ENCODE results near the gene LARGE2.
"Not testable (repeated sequence)": the region's sequence is repeated elsewhere in the genome, so short reads cannot be mapped to it uniquely, and the experiment has no call there.

Gene LARGE2

DNA sequence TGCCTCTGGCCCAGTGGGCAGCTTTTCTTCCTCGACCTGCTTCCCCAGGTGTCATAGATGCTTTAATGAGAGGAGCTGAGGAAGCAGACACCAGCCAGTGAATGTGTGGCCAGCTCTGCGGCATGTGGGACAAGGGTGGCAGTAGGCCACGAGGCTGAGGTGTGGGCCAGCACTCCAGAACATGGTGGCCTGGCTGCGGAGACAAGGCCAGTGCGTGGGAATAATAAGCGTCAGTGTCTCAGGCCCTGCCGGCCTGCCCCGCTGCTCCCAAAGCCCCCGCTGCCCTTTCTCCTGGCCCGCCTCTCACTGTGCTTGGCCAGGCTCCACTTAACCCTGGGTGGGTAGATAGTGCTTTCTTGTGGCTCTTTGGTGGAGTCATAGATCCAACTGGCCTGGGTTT is 34.9 kb upstream of the LARGE2 start:
- no peaks in the 10 kb centered on the region for H3K27me3 ChIP-seq (ENCODE audit: insufficient read depth, low read length)
- H3K9me3 ChIP-seq (ENCODE audit: low read length): no peaks in the 10 kb centered on the region
- no peak overlapping the region for H2AFZ ChIP-seq (ENCODE audit: low read depth, low read length)
- H3K4me1 ChIP-seq (ENCODE audit: insufficient read depth, low read length): peaks cover 12% of the 10 kb centered on the region
- H3K4me3 ChIP-seq (ENCODE audit: low read length): no peak overlapping the region
- H3K36me3 ChIP-seq (ENCODE audit: insufficient read depth, low read length): no peaks in the 10 kb centered on the region

DNA sequence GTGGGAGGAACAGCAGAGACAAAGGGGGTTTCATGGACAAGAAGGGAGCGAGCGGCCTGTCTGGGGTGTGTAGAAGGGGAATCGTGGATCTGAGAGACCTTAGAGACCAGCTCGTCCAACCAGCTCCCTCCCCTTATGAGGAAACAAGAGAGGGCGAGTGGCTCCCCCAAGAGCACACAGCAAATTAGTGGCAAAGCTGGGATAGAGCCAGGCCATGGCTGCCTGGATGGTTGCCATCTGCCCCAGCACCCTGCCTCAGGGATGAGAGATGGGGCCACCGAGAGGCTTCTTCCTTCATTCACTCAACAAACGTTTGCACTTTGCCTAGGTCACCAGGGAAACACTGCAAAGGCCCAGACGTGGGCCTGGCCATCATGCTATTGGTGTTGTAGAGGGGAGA is 32.9 kb upstream of the LARGE2 start:
- Histone ChIP-seq H3K4me3 (ENCODE audit: low read length) (no peak overlapping the region), H3K27me3 (ENCODE audit: insufficient read depth, low read length) (no peaks in the 10 kb centered on the region)

DNA sequence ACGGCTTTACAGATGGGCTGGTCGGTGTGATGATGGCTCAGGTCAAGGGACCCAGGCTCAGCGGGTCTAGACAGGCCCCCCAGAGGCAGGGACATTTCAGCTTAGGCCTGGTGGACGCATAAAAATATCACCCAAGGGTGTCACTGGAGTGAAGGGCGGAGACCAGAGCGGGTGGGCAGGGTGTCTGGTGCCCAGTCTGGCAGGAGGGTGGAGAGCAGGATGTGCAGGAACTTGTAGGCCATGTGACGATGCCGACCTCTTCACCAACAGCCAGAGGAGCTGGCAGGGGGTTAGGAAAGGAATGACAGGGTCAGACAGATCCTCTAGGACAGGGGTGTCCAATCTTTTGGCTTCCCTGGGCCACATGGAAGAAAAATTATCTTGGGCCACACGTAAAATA is 32.5 kb upstream of the LARGE2 start:
- no peaks in the 10 kb centered on the region for H3K36me3 ChIP-seq (ENCODE audit: insufficient read depth, low read length)
- peaks cover 23% of the 10 kb centered on the region for H3K4me1 ChIP-seq (ENCODE audit: insufficient read depth, low read length)
- H2AFZ ChIP-seq (ENCODE audit: low read depth, low read length): no peak overlapping the region
- H3K27me3 ChIP-seq (ENCODE audit: insufficient read depth, low read length): no peaks in the 10 kb centered on the region
- no peak overlapping the region for H3K4me3 ChIP-seq (ENCODE audit: low read length)
- no peaks in the 10 kb centered on the region for H3K9me3 ChIP-seq (ENCODE audit: low read length)

More for the DNA sequence above, 32.9 kb upstream of the LARGE2 start:
- H2AFZ ChIP-seq (ENCODE audit: low read depth, low read length): no peak overlapping the region
- H3K9me3 ChIP-seq (ENCODE audit: low read length): no peaks in the 10 kb centered on the region
- H3K4me1 ChIP-seq (ENCODE audit: insufficient read depth, low read length): peaks cover 23% of the 10 kb centered on the region
- H3K36me3 ChIP-seq (ENCODE audit: insufficient read depth, low read length): no peaks in the 10 kb centered on the region

DNA sequence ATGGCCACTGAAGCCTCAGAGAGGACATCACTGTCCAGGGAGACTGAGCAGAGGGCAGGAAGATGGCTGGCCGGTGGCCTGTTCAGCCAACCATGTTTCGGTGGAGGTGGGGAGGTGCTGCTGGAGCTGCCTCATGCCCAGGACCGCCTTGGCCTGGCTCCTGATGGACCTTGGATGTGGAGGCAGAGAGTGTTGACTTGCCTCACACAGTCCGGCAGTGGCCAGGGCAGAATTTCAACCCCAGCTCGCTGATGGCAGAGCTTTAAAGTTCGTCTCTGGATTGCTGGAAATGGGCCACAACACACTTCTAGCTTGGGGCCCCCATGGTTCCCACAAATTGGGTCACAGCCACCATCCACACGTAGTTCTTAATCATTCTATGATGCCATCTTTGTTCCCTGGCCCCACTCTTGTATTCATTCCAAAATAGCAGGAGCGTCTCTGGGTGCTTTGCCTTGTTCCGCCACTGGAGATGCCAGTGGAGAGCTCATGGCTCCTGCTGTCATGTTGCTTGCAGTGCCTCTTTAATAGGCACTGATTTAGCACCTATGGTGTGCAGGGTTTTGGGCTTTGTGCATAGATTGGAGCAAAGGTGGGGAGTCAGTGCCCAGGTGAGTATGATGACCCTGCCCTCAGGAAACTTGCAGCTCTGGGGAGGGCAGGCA is 31.4 kb upstream of the LARGE2 start:
- H3K4me1 ChIP-seq (ENCODE audit: insufficient read depth, low read length): peaks cover 25% of the 10 kb centered on the region
- no peaks in the 10 kb centered on the region for H3K9me3 ChIP-seq (ENCODE audit: low read length)
- no peak overlapping the region for H3K4me3 ChIP-seq (ENCODE audit: low read length)
- H2AFZ ChIP-seq (ENCODE audit: low read depth, low read length): no peak overlapping the region
- no peaks in the 10 kb centered on the region for H3K27me3 ChIP-seq (ENCODE audit: insufficient read depth, low read length)
- no peaks in the 10 kb centered on the region for H3K36me3 ChIP-seq (ENCODE audit: insufficient read depth, low read length)

DNA sequence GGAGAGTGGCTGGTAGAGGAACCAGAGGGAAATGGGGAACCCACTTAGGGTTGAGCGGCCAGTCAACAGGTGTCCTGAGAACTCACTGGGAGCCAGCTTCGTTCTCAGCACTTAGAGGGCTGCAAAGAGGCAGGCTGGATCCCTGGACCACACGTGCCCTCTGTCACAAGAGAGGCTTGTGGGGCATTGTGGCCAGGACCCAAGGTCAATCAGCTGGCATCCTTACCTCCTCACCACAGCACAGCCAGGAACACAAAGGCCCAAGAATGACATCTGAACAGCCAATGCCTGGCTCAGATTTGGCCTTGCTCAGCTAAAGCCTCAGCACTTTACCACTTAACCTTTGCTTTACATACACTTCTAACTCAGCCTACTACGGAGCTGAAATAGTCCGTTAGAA is 29.6 kb upstream of the LARGE2 start:
- Histone ChIP-seq H3K9me3 (ENCODE audit: low read length) (no peaks in the 10 kb centered on the region), H3K36me3 (ENCODE audit: insufficient read depth, low read length) (no peaks in the 10 kb centered on the region), H3K27me3 (ENCODE audit: insufficient read depth, low read length) (no peaks in the 10 kb centered on the region), H3K4me1 (ENCODE audit: insufficient read depth, low read length) (peaks cover 28% of the 10 kb centered on the region), H2AFZ (ENCODE audit: low read depth, low read length) (no peak overlapping the region), H3K4me3 (ENCODE audit: low read length) (no peak overlapping the region)

DNA sequence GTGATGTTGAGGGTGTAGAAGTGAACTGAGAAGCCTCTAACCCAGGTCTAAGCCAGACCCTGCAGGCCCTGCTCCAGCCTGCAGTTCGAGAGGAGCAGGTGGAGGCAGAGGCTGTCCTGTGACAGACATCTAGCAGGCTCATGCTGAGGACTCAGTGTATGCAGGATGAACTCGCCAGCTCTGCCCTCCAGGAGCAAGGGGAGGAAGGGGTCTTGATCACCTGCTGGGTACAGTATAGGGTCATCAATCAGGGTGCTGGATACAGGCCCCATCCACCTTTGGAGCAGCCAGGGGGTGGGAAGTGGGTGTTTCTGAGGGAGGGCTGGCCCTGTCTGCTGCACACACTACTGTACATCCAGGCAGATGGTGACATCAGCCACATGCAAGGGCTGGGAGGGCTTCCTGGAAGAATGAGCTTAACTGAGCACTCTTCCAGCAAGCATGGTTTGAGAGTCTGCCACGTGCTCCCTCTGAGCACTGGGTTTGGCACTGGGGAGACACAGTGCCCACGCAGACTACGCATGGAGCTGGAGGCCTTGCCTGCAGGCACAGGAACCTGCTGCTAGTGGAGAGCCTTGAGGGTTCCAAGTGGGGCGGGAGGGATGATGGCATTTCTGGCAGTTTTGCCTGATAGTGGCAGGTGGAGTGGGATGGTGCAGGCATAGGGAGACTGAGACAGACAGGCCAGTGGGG is 27.8 kb upstream of the LARGE2 start:
- H2AFZ ChIP-seq (ENCODE audit: low read depth, low read length): no peak overlapping the region
- peaks cover 39% of the 10 kb centered on the region for H3K4me1 ChIP-seq (ENCODE audit: insufficient read depth, low read length)
- no peak overlapping the region for H3K4me3 ChIP-seq (ENCODE audit: low read length)
- H3K36me3 ChIP-seq (ENCODE audit: insufficient read depth, low read length): no peaks in the 10 kb centered on the region
- no peaks in the 10 kb centered on the region for H3K9me3 ChIP-seq (ENCODE audit: low read length)
- H3K27me3 ChIP-seq (ENCODE audit: insufficient read depth, low read length): no peaks in the 10 kb centered on the region

DNA sequence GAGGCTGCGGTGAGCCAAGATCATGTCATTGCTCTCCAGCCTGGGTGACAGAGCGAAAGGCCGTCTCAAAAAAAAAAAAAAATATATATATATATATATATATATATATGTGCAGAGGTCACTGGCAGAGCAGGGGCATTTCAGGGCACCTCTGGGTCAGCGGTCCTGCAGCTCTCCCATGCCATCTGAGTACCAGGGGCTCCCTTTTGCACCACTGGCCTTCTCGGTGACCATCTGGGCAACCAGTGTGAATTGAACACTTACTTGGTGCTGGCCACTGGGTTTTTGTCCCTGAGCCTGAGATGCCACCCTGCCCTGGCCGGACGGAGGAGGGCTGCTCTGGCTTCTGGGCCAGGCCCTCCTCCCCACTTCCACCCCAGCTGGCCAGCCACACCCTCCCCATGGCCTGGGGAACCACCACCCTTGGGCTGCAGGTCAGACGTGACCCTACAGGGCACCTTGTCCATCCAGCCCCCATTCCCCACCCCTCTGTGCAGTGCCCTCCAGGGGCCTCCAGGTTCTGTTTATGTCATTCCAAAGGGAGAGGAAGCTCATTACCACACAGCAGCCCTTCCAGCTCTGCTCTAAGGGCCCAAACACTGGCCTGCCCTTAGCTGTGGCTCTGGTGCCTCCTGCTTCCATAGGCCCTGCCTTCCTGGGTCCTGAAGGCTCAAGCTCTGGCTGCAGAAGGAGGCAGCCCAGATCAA is 26.8 kb upstream of the LARGE2 start:
- Histone ChIP-seq H3K36me3 (ENCODE audit: insufficient read depth, low read length) (no peaks in the 10 kb centered on the region), H3K4me3 (ENCODE audit: low read length) (peak overlapping the region; percentile 29), H3K27me3 (ENCODE audit: insufficient read depth, low read length) (no peaks in the 10 kb centered on the region), H3K4me1 (ENCODE audit: insufficient read depth, low read length) (peaks cover 43% of the 10 kb centered on the region), H2AFZ (ENCODE audit: low read depth, low read length) (no peak overlapping the region), H3K9me3 (ENCODE audit: low read length) (no peaks in the 10 kb centered on the region)

- no peaks in the 10 kb centered on the region for H3K27me3 ChIP-seq (ENCODE audit: insufficient read depth, low read length)
- peak overlapping the region; percentile 29 for H3K4me3 ChIP-seq (ENCODE audit: low read length)
- no peaks in the 10 kb centered on the region for H3K36me3 ChIP-seq (ENCODE audit: insufficient read depth, low read length)
- no peak overlapping the region for H2AFZ ChIP-seq (ENCODE audit: low read depth, low read length)
- H3K9me3 ChIP-seq (ENCODE audit: low read length): no peaks in the 10 kb centered on the region
- peaks cover 51% of the 10 kb centered on the region for H3K4me1 ChIP-seq (ENCODE audit: insufficient read depth, low read length)
These were observed 26.0 kb upstream of the LARGE2 start for GRCh38 chr11:45896422-45896984.

- Histone ChIP-seq H3K4me3 (ENCODE audit: low read length) (no peak overlapping the region), H3K9me3 (ENCODE audit: low read length) (no peaks in the 10 kb centered on the region), H3K36me3 (ENCODE audit: insufficient read depth, low read length) (no peaks in the 10 kb centered on the region), H3K4me1 (ENCODE audit: insufficient read depth, low read length) (peaks cover 54% of the 10 kb centered on the region), H3K27me3 (ENCODE audit: insufficient read depth, low read length) (no peaks in the 10 kb centered on the region), H2AFZ (ENCODE audit: low read depth, low read length) (no peak overlapping the region)
These were observed 24.9 kb upstream of the LARGE2 start for GRCh38 chr11:45897556-45897955.

GRCh38 chr11:45899086-45899447 is 23.4 kb upstream of the LARGE2 start:
- peaks cover 12% of the 10 kb centered on the region for H3K36me3 ChIP-seq (ENCODE audit: insufficient read depth, low read length)
- H2AFZ ChIP-seq (ENCODE audit: low read depth, low read length): no peak overlapping the region
- H3K9me3 ChIP-seq (ENCODE audit: low read length): no peaks in the 10 kb centered on the region
- no peaks in the 10 kb centered on the region for H3K27me3 ChIP-seq (ENCODE audit: insufficient read depth, low read length)
- H3K4me1 ChIP-seq (ENCODE audit: insufficient read depth, low read length): peaks cover 42% of the 10 kb centered on the region
- peak overlapping the region; percentile 54 for H3K4me3 ChIP-seq (ENCODE audit: low read length)

DNA sequence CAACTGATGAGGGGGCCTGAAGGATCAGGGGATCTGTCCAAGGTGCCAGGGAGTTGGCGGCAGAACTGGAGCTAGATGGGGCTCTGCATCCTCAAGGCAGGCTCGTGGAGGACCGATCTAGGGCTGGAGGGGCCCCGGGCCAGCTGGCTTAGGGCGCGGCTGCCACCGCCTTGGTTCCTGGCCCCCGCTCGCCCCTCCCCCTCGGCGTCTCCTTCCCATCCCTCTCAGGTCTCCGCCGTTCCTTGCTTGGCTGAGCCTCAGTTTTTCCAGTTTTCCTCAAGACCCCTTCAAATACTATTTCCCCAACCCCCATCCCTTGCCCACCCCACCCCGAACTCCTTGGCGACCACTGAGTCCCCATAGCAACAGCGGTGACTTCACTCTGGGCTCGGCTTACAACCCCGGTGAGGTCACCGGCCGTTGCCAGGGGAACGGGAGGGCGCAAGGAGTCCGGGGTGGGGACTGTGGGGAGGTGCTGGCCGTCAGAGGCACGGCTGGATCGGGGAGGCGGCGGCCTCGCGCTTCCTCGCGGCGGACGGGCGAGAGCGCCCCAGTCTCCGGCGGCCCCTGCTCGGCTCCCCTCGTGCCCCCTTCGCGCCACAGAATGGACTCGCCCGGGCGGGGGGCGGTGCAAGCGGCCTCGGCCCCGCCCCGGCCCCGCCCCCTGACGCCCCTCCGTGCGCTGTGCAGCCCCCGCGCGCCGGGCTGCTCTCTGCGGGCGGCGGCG is 22.8 kb upstream of the LARGE2 start:
- H3K4me3 ChIP-seq (ENCODE audit: low read length): peak overlapping the region; percentile 83
- H3K4me1 ChIP-seq (ENCODE audit: insufficient read depth, low read length): peaks cover 42% of the 10 kb centered on the region
- no peaks in the 10 kb centered on the region for H3K27me3 ChIP-seq (ENCODE audit: insufficient read depth, low read length)
- peak overlapping the region; percentile 37 for H2AFZ ChIP-seq (ENCODE audit: low read depth, low read length)
- no peaks in the 10 kb centered on the region for H3K9me3 ChIP-seq (ENCODE audit: low read length)
- peaks cover 17% of the 10 kb centered on the region for H3K36me3 ChIP-seq (ENCODE audit: insufficient read depth, low read length)

DNA sequence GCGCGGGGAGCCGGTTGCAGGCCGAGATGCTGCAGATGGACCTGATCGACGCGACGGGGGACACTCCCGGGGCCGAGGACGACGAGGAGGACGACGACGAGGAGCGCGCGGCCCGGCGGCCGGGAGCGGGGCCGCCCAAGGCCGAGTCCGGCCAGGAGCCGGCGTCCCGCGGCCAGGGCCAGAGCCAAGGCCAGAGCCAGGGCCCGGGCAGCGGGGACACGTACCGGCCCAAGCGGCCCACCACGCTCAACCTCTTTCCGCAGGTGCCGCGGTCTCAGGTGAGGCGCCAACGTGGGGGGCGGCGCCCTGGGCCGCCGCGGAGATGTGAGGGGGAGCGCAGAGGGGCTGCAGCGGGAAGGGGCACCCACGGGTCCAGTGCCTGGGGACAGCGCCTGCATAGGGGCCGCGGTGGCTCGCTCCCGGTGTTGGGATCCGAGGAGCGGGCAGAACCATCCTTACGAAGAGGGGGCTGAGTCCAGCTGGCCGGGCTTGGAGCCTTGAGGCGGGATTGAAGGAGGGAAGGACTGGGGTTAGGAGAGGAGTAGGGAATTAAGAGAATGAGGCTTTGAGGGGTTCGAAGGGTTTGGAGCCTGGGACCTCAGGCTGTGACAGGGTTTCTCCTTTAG is 22.2 kb upstream of the LARGE2 start:
- Histone ChIP-seq H3K4me1 (ENCODE audit: insufficient read depth, low read length) (peaks cover 42% of the 10 kb centered on the region), H3K4me3 (ENCODE audit: low read length) (peak overlapping the region; percentile 83), H3K36me3 (ENCODE audit: insufficient read depth, low read length) (peaks cover 23% of the 10 kb centered on the region)
- not testable (repeated sequence) for H3K9me3 ChIP-seq (ENCODE audit: low read length); H2AFZ ChIP-seq (ENCODE audit: low read depth, low read length); H3K27me3 ChIP-seq (ENCODE audit: insufficient read depth, low read length)
